HFF-Myc (cell line): Measurements from ENCODE around the gene C15orf61.
A peak's percentile ranks its signal among the peaks of the same experiment; 100 is the strongest.

Source experiments
- DNase-seq: peaks from one replicate; pipeline ENCODE4 v3.0.0-alpha.2; 2011; ENCODE audit warnings: low read depth; ENCODE audit errors: extremely low read depth
- H3K4me3 ChIP-seq: replicated peaks from 2 replicates; pipeline ENCODE4 v1.5.1; 2011; ENCODE audit warnings: low read depth, mild to moderate bottlenecking, control low read depth, low read length
- CTCF ChIP-seq: IDR thresholded peaks from 2 replicates; pipeline ENCODE4 v1.5.1; 2012; ENCODE audit warnings: mild to moderate bottlenecking, low read depth, low read length, control low read depth; ENCODE audit errors: missing control alignments

C15orf61 gene

GRCh38 chr15:67521029-67521782 is at the start of gene C15orf61:
TSS of gene C15orf61 (plus strand) at chr15:67521131. CDS start at chr15:67521249, 118 bp downstream.
- H3K4me3 ChIP-seq: peak within 1 kb of the TSS; percentile 96
- DNase-seq: no peak
- TF ChIP-seq CTCF: no peak

- TF ChIP-seq CTCF: no peak
- no peak for DNase-seq
Observed at GRCh38 chr15:67472957-67473356, 48.0 kb upstream of the C15orf61 start.

GRCh38 chr15:67474405-67475110 is 46.4 kb upstream of the C15orf61 start:
- DNase-seq: no peak
- no peak overlapping the region for H3K4me3 ChIP-seq
- TF ChIP-seq CTCF: no peak

More at GRCh38 chr15:67472957-67473356, 48.0 kb upstream of the C15orf61 start:
- no peak overlapping the region for H3K4me3 ChIP-seq

GRCh38 chr15:67479781-67480505 is 41.0 kb upstream of the C15orf61 start:
- H3K4me3 ChIP-seq: no peak overlapping the region
- TF ChIP-seq CTCF: no peak
- peak; percentile 45 for DNase-seq

GRCh38 chr15:67480741-67481140 is 40.2 kb upstream of the C15orf61 start:
- no peak for DNase-seq
- H3K4me3 ChIP-seq: no peak overlapping the region
- TF ChIP-seq CTCF: no peak

GRCh38 chr15:67481680-67482079 is 39.3 kb upstream of the C15orf61 start:
- H3K4me3 ChIP-seq: no peak overlapping the region
- no peak for DNase-seq
- TF ChIP-seq CTCF: no peak
